Upper lobe of left lung (tissue), 6 donors: ENCODE results near the gene RNF19B. TPM values are rescaled to one million over a fixed set of nuclear protein-coding genes. Genes with fewer than 3 reads are reported as not detected.

Experiments
- ATAC-seq, 2 donors: fragments of 200-7000 bp; cut with Tn5 transposase; one replicate each; pipeline ENCODE4 v1.9.1; 2022; ENCODE audit warnings: mild to moderate bottlenecking in 2 of 2, moderate library complexity in 2 of 2; ENCODE audit not compliant: low FRiP score in 2 of 2
- DNase-seq, 2 donors: peaks; one replicate each; pipeline ENCODE4 v3.0.0-alpha.2; 2019 to 2020
- H3K27ac ChIP-seq, 4 donors: fragments of 200-600 bp; sonication (generic); one replicate each; pipeline ENCODE4 v1.5.1; 2016 to 2019
- H3K27me3 ChIP-seq, 4 donors: fragments of 200-600 bp; sonication (generic); one replicate each; pipeline ENCODE4 v1.5.1; 2017 to 2019
- H3K36me3 ChIP-seq, 4 donors: fragments of 200-600 bp; sonication (generic); one replicate each; pipeline ENCODE4 v1.5.1; 2016 to 2019
- H3K4me1 ChIP-seq, 4 donors: fragments of 200-600 bp; sonication (generic); one replicate each; pipeline ENCODE4 v1.5.1; 2018 to 2019
- H3K4me3 ChIP-seq, 4 donors: fragments of 200-600 bp; sonication (generic); one replicate each; pipeline ENCODE4 v1.5.1; 2017 to 2019; ENCODE audit warnings: mild to moderate bottlenecking in 2 of 4, moderate library complexity in 1 of 4
- H3K9me3 ChIP-seq, 4 donors: fragments of 200-600 bp; sonication (generic); one replicate each; pipeline ENCODE4 v1.5.1; 2018 to 2019
- EP300 ChIP-seq, 4 donors: sonication (generic); formaldehyde crosslinking; IDR thresholded peaks; one replicate each; pipeline ENCODE4 v1.5.1; 2017; ENCODE audit warnings: antibody characterized with exemption in 4 of 4, control low read depth in 2 of 4
- POLR2A ChIP-seq, 4 donors: fragments of 450-650 bp; IDR thresholded peaks; one replicate each; pipeline ENCODE4 v1.5.1; 2016 to 2017; ENCODE audit warnings: antibody characterized with exemption in 4 of 4, mild to moderate bottlenecking in 2 of 4
- POLR2AphosphoS5 ChIP-seq, 2 donors: sonication (generic); formaldehyde crosslinking; IDR thresholded peaks; one replicate each; pipeline ENCODE4 v1.5.1; 2017; ENCODE audit warnings: antibody characterized with exemption in 2 of 2
- WGBS, 2 donors: methylation state at CpG; one replicate each; pipeline ENCODE4 v1.1.5; 2017 to 2018; 5-methylcytosine and 5-hydroxymethylcytosine counted together
- total RNA-seq, 6 donors: library from RNA; depleted of rRNA in 4 of 6; stranded (reverse); fragments of >200 nt in 4 of 6; gene quantifications; one replicate each; pipeline versions ENCODE4 v1.1.0 to v1.2.1, GENCODE V29; 2016 to 2021
- TF ChIP-seq, protein P1 (sequence below), 6 experiments: fragments of 450-650 bp in 4 of 6; fragments of 200-600 bp in 2 of 6; sonication (generic) in 2 of 6; IDR thresholded peaks; one replicate each; pipeline ENCODE4 v1.5.1; 2016 to 2019; ENCODE audit warnings: antibody characterized with exemption in 6 of 6
- donor health status: DM: no; HTN: no; CAD: no; lungs with moderate emphysema.
- donor health status: DM: no; HTN: yes; CAD: no; lungs with severe emphysema.

Gene RNF19B
- total RNA-seq, 6 donors from 2014 or later: 28.7 to 44.5 (median 37.4) TPM

DNA sequence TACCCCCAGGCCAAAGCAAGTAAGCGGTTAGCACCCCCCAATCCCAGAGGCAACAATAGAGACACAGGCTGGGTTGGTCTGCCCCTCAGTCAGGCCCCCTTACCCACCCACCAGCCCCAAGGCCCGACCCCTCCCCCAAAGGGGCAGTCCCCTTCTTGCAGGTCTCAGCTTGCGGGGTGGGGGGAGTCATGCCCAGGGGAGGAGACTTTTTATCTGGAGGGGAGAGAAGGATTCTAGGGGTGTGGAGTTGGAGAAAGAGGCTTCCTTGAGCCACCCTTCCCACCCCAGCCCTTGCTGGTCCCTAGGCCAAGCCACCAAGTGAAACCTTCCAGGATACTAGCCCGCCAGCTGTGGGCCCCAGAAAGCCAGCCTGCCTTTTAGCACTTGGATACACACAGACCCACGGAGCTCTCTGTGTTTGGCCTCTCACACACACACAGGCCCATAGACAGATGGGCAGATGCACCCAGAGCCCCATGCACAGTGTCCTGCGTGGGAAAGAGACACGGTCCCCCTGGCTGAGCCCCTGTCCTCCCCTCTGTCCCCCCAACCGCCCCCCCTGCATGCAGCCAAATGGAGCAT is 70.5 kb downstream of the RNF19B start:
- Histone ChIP-seq H3K27me3 (peaks cover 0 to 15% (median 12%) of the 10 kb centered on the region in 4 donors), H3K36me3 (no peaks in the 10 kb centered on the region), H3K27ac (no peak overlapping the region), H3K4me1 (peaks cover 12 to 20% (median 19%) of the 10 kb centered on the region in 4 donors), H3K4me3 (peak overlapping the region in 1 of 4 donors; percentile 52), H3K9me3 (no peaks in the 10 kb centered on the region)
- WGBS, 2 donors: 73 to 87% methylated on average over 3 to 8 of the region's 8 CpGs
- no peak for DNase-seq
- no peak for ATAC-seq
- TF ChIP-seq POLR2AphosphoS5 (IDR thresholded peaks at IDR 0.05) (no peak), POLR2A (IDR thresholded peaks at IDR 0.05) (no peak), EP300 (IDR thresholded peaks at IDR 0.05) (no peak)
- TF ChIP-seq, protein P1, sequence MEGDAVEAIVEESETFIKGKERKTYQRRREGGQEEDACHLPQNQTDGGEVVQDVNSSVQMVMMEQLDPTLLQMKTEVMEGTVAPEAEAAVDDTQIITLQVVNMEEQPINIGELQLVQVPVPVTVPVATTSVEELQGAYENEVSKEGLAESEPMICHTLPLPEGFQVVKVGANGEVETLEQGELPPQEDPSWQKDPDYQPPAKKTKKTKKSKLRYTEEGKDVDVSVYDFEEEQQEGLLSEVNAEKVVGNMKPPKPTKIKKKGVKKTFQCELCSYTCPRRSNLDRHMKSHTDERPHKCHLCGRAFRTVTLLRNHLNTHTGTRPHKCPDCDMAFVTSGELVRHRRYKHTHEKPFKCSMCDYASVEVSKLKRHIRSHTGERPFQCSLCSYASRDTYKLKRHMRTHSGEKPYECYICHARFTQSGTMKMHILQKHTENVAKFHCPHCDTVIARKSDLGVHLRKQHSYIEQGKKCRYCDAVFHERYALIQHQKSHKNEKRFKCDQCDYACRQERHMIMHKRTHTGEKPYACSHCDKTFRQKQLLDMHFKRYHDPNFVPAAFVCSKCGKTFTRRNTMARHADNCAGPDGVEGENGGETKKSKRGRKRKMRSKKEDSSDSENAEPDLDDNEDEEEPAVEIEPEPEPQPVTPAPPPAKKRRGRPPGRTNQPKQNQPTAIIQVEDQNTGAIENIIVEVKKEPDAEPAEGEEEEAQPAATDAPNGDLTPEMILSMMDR (IDR thresholded peaks at IDR 0.05): no peak

DNA sequence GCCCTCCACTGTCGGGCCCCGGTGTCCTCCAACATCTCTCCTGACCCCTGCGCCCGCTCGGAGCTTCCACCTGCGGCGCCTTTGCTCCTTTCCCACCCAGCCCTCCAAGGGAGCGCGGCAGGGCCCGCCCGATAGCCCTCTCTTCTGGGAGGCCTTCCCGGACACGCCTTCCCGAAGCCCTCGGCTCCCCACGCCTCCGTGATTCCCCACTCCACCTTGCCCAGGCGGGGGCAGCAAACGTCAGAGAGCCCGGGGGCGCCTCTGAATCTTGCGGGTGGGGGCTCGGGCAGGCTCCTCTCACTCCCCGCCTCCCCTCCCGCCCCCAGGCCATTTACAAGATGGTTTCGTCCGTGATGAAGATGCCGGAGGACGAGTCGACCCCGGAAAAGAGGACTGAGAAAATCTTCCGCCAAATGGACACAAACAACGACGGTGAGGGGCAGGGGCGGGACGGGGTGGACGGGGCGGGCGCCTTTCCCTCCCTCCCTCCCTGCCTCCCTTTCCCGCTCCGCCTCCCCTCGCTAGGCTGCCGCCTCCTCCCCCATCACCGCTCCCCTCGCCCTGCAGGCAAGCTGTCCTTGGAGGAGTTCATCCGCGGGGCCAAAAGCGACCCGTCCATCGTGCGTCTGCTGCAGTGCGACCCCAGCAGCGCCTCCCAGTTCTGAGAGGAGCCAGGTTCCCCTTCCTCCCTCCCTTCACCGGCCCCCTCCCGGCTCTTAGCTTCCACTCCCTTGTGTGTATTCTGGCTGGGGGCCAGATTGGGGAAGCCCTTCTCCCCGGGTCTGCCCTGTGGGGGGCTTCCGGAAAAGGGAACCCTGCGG is 71.2 kb downstream of the RNF19B start:
- Histone ChIP-seq H3K4me1 (peaks cover 12 to 20% (median 19%) of the 10 kb centered on the region in 4 donors), H3K27me3 (peaks cover 0 to 15% (median 12%) of the 10 kb centered on the region in 4 donors), H3K4me3 (peak overlapping the region; percentile 14 to 52 (median 42)), H3K9me3 (no peaks in the 10 kb centered on the region), H3K27ac (no peak overlapping the region), H3K36me3 (no peaks in the 10 kb centered on the region)
- TF ChIP-seq, protein P1 (IDR thresholded peaks at IDR 0.05): peak in 1 of 6 experiments; percentile 5
- no peak for TF ChIP-seq EP300 (IDR thresholded peaks at IDR 0.05)
- DNase-seq: peak in 1 of 2 donors; percentile 82
- peak in 1 of 2 donors; percentile 69 for ATAC-seq
- WGBS, 2 donors: 0 to 3% methylated on average over 3 to 55 of the region's 58 CpGs

- ATAC-seq: peak in 1 of 2 donors; percentile 54
- H3K36me3 ChIP-seq: no peaks in the 10 kb centered on the region
- peak in 1 of 2 donors; percentile 88 for DNase-seq
- WGBS, 2 donors: 22 to 48% methylated on average over 18 to 47 of the region's 49 CpGs
- H3K4me1 ChIP-seq: peaks cover 12 to 20% (median 19%) of the 10 kb centered on the region in 4 donors
- H3K4me3 ChIP-seq: peak overlapping the region in 3 of 4 donors; percentile 32 to 52 (median 52)
- TF ChIP-seq, protein P1 (IDR thresholded peaks at IDR 0.05): peak in 5 of 6 experiments; percentile 31 to 76 (median 53)
- no peak for TF ChIP-seq POLR2AphosphoS5 (IDR thresholded peaks at IDR 0.05)
- H3K27ac ChIP-seq: no peak overlapping the region
- peaks cover 0 to 20% (median 12%) of the 10 kb centered on the region in 4 donors for H3K27me3 ChIP-seq
- H3K9me3 ChIP-seq: no peaks in the 10 kb centered on the region
Observed at GRCh38 chr1:32892368-32893197, 72.0 kb downstream of the RNF19B start.

GRCh38 chr1:32891630-32892029 is 73.0 kb downstream of the RNF19B start:
- Histone ChIP-seq H3K27ac (no peak overlapping the region), H3K4me3 (no peak overlapping the region), H3K9me3 (no peaks in the 10 kb centered on the region), H3K4me1 (peaks cover 12 to 21% (median 20%) of the 10 kb centered on the region in 4 donors), H3K27me3 (peaks cover 0 to 30% (median 19%) of the 10 kb centered on the region in 4 donors), H3K36me3 (no peaks in the 10 kb centered on the region)
- DNase-seq (no peak), ATAC-seq (no peak)
- TF ChIP-seq EP300 (IDR thresholded peaks at IDR 0.05): no peak
- TF ChIP-seq POLR2A (IDR thresholded peaks at IDR 0.05): no peak
- TF ChIP-seq POLR2AphosphoS5 (IDR thresholded peaks at IDR 0.05): no peak
- TF ChIP-seq, protein P1 (IDR thresholded peaks at IDR 0.05): no peak
- 66 to 100% methylated on average over 3 of the region's 3 CpGs for WGBS, 2 donors
